Suprapubic skin (tissue), 4 donors: Measurements from ENCODE around the gene SGO1. TPM values are rescaled to one million over a fixed set of nuclear protein-coding genes. Genes with fewer than 3 reads are reported as not detected.

Experiments used
- DNase-seq, 2 donors: peaks; one replicate each; pipeline ENCODE4 v3.0.0-alpha.2; 2019; ENCODE audit warnings: low spot score in 2 of 2
- H3K27ac ChIP-seq: fragments of 200-600 bp; sonication (generic); one replicate; pipeline ENCODE4 v1.5.1; 2019
- H3K27me3 ChIP-seq: fragments of 200-600 bp; sonication (generic); one replicate; pipeline ENCODE4 v1.5.1; 2019
- H3K36me3 ChIP-seq: fragments of 200-600 bp; sonication (generic); one replicate; pipeline ENCODE4 v1.5.1; 2019
- H3K4me1 ChIP-seq: fragments of 200-600 bp; sonication (generic); one replicate; pipeline ENCODE4 v1.5.1; 2019
- H3K4me3 ChIP-seq: fragments of 200-600 bp; sonication (generic); one replicate; pipeline ENCODE4 v1.5.1; 2019; ENCODE audit warnings: mild to moderate bottlenecking
- H3K9me3 ChIP-seq: fragments of 200-600 bp; sonication (generic); one replicate; pipeline ENCODE4 v1.5.1; 2019
- EP300 ChIP-seq: sonication (generic); formaldehyde crosslinking; IDR thresholded peaks from one replicate; pipeline ENCODE4 v1.6.1; 2017; ENCODE audit warnings: antibody characterized with exemption
- POLR2A ChIP-seq, 2 donors: fragments of 450-650 bp; IDR thresholded peaks; one replicate each; pipeline ENCODE4 v1.6.1; 2017; ENCODE audit warnings: antibody characterized with exemption in 2 of 2, mild to moderate bottlenecking in 2 of 2, moderate library complexity in 2 of 2
- POLR2AphosphoS5 ChIP-seq, 3 donors: sonication (generic); formaldehyde crosslinking; IDR thresholded peaks; one replicate each; pipeline ENCODE4 v1.6.1; 2017; ENCODE audit warnings: antibody characterized with exemption in 3 of 3
- WGBS: methylation state at CpG from one replicate; pipeline ENCODE4 v1.1.5; 2018; 5-methylcytosine and 5-hydroxymethylcytosine counted together
- total RNA-seq, 4 donors: library from RNA; depleted of rRNA; stranded (reverse); fragments of >200 nt; gene quantifications; one replicate each; pipeline ENCODE4 v1.1.0, GENCODE V29; 2016
- TF ChIP-seq, protein P1 (sequence below), 2 donors: fragments of 200-600 bp in 1 of 2; fragments of 450-650 bp in 1 of 2; sonication (generic) in 1 of 2; IDR thresholded peaks; one replicate each; pipeline ENCODE4 v1.5.1; 2016 to 2019; ENCODE audit warnings: antibody characterized with exemption in 2 of 2, mild to moderate bottlenecking in 1 of 2, moderate library complexity in 1 of 2

Gene SGO1
- total RNA-seq, 4 donors from 2014 or later: 0.89 to 2.6 (median 1.6) TPM

DNA sequence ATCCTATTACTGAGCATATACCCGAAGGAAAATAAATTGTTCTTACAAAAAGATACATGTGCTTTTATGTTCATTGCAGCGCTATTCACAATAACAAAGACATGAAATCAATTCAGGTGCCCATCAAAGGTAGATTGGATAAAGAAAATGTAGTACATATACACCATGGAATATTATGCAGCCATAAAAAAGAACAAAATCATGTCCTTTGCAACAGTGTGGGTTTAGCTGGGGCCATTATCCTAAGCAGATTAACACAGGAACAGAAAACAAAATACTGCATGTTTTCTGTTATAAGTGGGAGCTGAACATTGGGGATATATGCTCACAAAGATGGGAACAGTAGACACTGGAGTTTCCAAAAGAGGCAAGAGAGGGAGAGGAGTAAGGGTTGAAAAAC is 42.5 kb downstream of the SGO1 start:
- no peak for DNase-seq
- Histone ChIP-seq H3K27me3 (no peaks in the 10 kb centered on the region), H3K9me3 (no peaks in the 10 kb centered on the region), H3K27ac (no peak overlapping the region), H3K4me1 (peaks cover 3% of the 10 kb centered on the region), H3K36me3 (peaks cover 18% of the 10 kb centered on the region), H3K4me3 (no peak overlapping the region)
- 93% methylated on average over 2 of the region's 2 CpGs for WGBS
- TF ChIP-seq EP300 (no peak), POLR2AphosphoS5 (IDR thresholded peaks at IDR 0.05) (no peak), POLR2A (IDR thresholded peaks at IDR 0.05) (no peak)
- TF ChIP-seq, protein P1, sequence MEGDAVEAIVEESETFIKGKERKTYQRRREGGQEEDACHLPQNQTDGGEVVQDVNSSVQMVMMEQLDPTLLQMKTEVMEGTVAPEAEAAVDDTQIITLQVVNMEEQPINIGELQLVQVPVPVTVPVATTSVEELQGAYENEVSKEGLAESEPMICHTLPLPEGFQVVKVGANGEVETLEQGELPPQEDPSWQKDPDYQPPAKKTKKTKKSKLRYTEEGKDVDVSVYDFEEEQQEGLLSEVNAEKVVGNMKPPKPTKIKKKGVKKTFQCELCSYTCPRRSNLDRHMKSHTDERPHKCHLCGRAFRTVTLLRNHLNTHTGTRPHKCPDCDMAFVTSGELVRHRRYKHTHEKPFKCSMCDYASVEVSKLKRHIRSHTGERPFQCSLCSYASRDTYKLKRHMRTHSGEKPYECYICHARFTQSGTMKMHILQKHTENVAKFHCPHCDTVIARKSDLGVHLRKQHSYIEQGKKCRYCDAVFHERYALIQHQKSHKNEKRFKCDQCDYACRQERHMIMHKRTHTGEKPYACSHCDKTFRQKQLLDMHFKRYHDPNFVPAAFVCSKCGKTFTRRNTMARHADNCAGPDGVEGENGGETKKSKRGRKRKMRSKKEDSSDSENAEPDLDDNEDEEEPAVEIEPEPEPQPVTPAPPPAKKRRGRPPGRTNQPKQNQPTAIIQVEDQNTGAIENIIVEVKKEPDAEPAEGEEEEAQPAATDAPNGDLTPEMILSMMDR (IDR thresholded peaks at IDR 0.05): no peak

DNA sequence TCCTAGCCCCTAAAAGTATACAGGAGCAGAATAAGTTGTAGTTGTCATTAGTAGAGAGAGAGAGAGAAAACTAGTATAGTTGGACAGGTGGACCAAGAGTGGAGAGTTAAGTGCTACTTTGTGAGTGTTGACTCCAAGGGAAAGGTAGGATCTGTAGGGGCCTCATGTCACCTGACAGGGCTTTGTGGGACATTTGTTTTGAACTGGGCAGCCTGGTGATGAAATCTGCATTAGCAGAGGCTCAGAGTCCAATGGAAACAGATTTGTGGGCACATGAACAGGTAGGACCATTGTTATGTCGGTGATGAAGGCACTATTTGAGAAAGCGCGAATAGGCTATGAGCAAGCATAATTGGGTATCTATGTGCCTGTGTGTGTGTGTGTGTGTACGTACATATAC is 43.5 kb downstream of the SGO1 start:
- TF ChIP-seq EP300: no peak
- TF ChIP-seq POLR2A (IDR thresholded peaks at IDR 0.05): no peak
- no peak for TF ChIP-seq POLR2AphosphoS5 (IDR thresholded peaks at IDR 0.05)
- TF ChIP-seq, protein P1 (IDR thresholded peaks at IDR 0.05): no peak
- H3K36me3 ChIP-seq: peaks cover 11% of the 10 kb centered on the region
- no peaks in the 10 kb centered on the region for H3K9me3 ChIP-seq
- H3K27ac ChIP-seq: no peak overlapping the region
- no peak for DNase-seq
- H3K4me3 ChIP-seq: no peak overlapping the region
- peaks cover 3% of the 10 kb centered on the region for H3K4me1 ChIP-seq
- H3K27me3 ChIP-seq: no peaks in the 10 kb centered on the region
- WGBS: over 99% methylated on average over 4 of the region's 4 CpGs

DNA sequence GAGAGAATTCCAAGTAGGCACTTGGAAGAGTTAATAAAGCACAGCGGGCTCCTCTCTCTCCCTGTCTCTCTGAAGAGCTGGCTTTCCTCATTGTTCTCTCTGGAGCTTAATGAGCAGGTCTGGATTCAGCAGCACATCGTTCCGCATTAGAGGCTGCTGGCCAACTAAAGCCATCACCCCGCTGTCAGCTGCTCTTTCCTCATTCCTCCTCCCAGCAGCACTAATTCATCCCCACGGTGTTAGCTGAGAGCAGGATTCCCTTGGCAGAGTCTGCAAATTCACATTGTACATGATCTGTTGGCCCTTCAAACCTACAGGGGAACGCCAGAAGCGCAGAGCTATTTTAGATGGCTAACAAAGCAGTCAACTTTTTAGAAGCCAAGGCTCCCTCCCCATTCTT is 44.2 kb downstream of the SGO1 start:
- Histone ChIP-seq H3K27me3 (no peaks in the 10 kb centered on the region), H3K4me3 (no peak overlapping the region), H3K4me1 (peaks cover 3% of the 10 kb centered on the region), H3K36me3 (peaks cover 16% of the 10 kb centered on the region), H3K9me3 (no peaks in the 10 kb centered on the region), H3K27ac (no peak overlapping the region)
- TF ChIP-seq POLR2A (IDR thresholded peaks at IDR 0.05) (no peak), EP300 (no peak), POLR2AphosphoS5 (IDR thresholded peaks at IDR 0.05) (no peak)
- TF ChIP-seq, protein P1 (IDR thresholded peaks at IDR 0.05): no peak
- no peak for DNase-seq
- 59% methylated on average over 7 of the region's 7 CpGs for WGBS

- Histone ChIP-seq H3K27me3 (no peaks in the 10 kb centered on the region), H3K4me1 (peaks cover 3% of the 10 kb centered on the region), H3K36me3 (peaks cover 16% of the 10 kb centered on the region), H3K27ac (no peak overlapping the region), H3K4me3 (no peak overlapping the region), H3K9me3 (no peaks in the 10 kb centered on the region)
- no peak for TF ChIP-seq EP300
- TF ChIP-seq, protein P1 (IDR thresholded peaks at IDR 0.05): no peak
- no peak for TF ChIP-seq POLR2A (IDR thresholded peaks at IDR 0.05)
- no peak for TF ChIP-seq POLR2AphosphoS5 (IDR thresholded peaks at IDR 0.05)
- DNase-seq: no peak
- WGBS: 65% methylated on average over 2 of the region's 2 CpGs
These were observed 44.7 kb downstream of the SGO1 start for GRCh38 chr3:20141316-20141715.

- H3K27me3 ChIP-seq: no peaks in the 10 kb centered on the region
- H3K4me1 ChIP-seq: peaks cover 3% of the 10 kb centered on the region
- TF ChIP-seq, protein P1 (IDR thresholded peaks at IDR 0.05): no peak
- TF ChIP-seq POLR2AphosphoS5 (IDR thresholded peaks at IDR 0.05): no peak
- TF ChIP-seq EP300: no peak
- no peak for TF ChIP-seq POLR2A (IDR thresholded peaks at IDR 0.05)
- H3K36me3 ChIP-seq: peaks cover 16% of the 10 kb centered on the region
- WGBS: 60% methylated on average over 2 of the region's 2 CpGs
- DNase-seq: no peak
- no peaks in the 10 kb centered on the region for H3K9me3 ChIP-seq
- no peak overlapping the region for H3K27ac ChIP-seq
- no peak overlapping the region for H3K4me3 ChIP-seq
These were observed 45.1 kb downstream of the SGO1 start for GRCh38 chr3:20140881-20141280.
